Fibroblast of pulmonary artery (primary cell): ENCODE measurements around the gene HSH2D.

Experiments
- DNase-seq: peaks from one replicate; pipeline ENCODE4 v3.0.0-alpha.2; 2010; ENCODE audit warnings: low read depth
- H3K4me3 ChIP-seq: replicated peaks from 2 replicates; pipeline ENCODE4 v1.5.1; 2011; ENCODE audit warnings: low read depth, mild to moderate bottlenecking, control low read depth, low read length, moderate library complexity
- TF ChIP-seq, protein P1 (sequence below): IDR thresholded peaks from 2 replicates; pipeline ENCODE4 v1.5.1; 2011; ENCODE audit warnings: mild to moderate bottlenecking, control low read depth, low read length, inconsistent platforms; ENCODE audit errors: missing control alignments

Gene HSH2D

DNA sequence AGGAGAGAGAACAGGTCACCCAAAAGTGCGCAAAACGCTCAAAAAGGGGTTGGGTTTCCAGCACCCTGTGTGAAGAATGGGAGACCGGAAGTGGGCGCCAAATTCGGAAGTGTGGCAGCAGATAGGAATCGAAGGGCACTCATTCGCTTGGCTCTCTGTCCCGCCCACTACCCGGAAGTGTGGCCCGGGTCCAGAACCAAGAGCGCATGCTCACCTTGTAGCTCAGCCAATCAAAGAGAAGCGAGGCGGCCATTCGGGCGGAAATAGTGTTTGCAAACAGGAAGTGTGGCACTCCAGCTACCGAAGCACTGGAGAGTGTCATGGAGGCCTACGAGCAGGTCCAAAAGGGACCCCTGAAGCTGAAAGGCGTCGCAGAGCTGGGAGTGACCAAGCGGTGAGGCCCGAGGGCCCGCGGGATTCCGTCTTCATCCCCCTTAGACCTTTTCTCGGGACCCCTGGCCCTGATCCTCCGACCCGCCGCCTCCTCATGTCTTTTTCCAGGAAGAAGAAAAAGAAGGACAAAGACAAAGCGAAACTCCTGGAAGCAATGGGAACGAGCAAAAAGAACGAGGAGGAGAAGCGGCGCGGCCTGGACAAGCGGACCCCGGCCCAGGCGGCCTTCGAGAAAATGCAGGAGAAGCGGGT lies 41.8 kb downstream of the HSH2D start, which contains the start of gene FAM32A:
FAM32A (plus strand) TSS at position 288 of the 645 bp plus-strand sequence; CDS start at position 321, 33 bp downstream.
- TF ChIP-seq, protein P1, sequence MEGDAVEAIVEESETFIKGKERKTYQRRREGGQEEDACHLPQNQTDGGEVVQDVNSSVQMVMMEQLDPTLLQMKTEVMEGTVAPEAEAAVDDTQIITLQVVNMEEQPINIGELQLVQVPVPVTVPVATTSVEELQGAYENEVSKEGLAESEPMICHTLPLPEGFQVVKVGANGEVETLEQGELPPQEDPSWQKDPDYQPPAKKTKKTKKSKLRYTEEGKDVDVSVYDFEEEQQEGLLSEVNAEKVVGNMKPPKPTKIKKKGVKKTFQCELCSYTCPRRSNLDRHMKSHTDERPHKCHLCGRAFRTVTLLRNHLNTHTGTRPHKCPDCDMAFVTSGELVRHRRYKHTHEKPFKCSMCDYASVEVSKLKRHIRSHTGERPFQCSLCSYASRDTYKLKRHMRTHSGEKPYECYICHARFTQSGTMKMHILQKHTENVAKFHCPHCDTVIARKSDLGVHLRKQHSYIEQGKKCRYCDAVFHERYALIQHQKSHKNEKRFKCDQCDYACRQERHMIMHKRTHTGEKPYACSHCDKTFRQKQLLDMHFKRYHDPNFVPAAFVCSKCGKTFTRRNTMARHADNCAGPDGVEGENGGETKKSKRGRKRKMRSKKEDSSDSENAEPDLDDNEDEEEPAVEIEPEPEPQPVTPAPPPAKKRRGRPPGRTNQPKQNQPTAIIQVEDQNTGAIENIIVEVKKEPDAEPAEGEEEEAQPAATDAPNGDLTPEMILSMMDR: no peak
- peak within 1 kb of the TSS; percentile 98 for H3K4me3 ChIP-seq
- peak; percentile 99 for DNase-seq

DNA sequence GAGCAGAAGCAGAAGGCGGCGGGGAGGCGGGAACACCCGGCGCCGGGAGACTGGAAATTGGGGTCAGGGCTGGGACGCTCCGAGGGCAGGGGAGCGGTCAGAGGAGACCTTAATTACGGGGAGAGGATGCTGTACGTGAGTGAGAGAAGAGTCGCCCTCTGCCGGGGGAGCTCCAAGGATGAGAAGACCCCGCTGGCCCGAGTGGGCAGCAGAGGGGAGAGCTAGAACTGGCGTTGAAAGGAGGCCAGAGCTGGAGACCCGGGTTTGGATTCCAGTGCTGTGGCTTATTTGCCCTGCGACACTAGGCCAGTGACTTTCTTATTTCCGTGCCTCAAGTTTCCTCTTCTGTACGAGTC lies 42.3 kb downstream of the HSH2D start:
- TF ChIP-seq, protein P1: peak; percentile 36
- DNase-seq: peak; percentile 39
- H3K4me3 ChIP-seq: peak overlapping the region; percentile 98

DNA sequence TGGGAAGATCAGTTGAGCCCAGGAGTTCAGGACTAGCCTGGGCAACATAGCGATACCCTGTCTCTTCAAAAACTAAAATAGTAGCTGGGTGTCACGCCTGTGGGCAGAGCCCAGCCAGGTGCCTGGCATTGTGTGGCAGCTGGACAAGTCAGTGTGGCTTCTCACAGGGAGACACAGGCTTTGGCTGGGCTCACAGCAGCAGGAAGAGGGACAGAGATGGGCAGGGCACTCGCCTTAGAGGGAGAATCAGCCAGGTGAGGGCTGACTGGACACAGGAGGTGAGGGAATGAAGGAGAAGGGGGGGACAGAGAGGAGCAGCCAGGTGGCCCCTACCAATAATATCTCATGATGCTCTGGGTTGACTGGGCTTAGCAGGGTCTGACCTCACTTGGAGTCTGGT lies 45.0 kb downstream of the HSH2D start:
- H3K4me3 ChIP-seq: no peak overlapping the region
- TF ChIP-seq, protein P1: no peak
- no peak for DNase-seq

DNA sequence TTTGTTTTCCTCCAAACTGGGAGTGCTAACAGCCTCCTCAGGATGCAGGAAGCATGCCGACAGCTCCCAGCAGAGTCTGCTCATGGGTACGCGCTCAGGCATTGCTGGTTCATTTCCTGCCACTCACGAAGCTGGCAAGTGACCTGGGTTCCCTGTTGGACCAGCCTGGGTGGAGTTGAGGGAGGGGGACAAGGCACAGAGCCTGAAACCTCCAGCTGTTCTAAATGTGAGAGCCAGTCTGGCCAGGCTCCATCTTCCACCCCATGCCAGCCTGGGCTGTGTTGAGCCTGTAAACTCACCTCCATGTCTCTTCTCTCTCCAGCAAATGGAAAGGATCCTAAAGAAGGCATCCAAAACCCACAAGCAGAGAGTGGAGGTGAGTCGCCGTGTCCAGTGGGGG lies 46.7 kb downstream of the HSH2D start:
- TF ChIP-seq, protein P1: no peak
- H3K4me3 ChIP-seq: no peak overlapping the region
- no peak for DNase-seq

DNA sequence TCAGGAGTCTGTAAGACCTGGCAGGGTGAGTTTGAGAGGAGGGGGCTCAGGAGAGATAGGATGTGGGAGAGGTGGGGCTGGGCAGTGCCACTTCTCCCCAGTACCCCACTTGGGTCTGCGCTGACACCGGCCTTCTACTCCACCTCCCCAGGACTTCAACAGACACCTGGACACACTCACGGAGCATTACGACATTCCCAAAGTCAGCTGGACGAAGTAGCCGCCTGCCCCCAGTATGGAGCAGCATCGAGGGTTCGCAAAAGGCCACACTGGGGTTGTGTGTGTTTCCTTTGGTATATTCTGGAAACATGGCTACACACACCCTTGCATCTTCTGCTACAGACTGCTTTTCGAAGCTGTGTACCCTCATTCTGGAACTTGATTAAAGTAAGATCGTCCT lies 47.3 kb downstream of the HSH2D start:
- TF ChIP-seq, protein P1: no peak

DNA sequence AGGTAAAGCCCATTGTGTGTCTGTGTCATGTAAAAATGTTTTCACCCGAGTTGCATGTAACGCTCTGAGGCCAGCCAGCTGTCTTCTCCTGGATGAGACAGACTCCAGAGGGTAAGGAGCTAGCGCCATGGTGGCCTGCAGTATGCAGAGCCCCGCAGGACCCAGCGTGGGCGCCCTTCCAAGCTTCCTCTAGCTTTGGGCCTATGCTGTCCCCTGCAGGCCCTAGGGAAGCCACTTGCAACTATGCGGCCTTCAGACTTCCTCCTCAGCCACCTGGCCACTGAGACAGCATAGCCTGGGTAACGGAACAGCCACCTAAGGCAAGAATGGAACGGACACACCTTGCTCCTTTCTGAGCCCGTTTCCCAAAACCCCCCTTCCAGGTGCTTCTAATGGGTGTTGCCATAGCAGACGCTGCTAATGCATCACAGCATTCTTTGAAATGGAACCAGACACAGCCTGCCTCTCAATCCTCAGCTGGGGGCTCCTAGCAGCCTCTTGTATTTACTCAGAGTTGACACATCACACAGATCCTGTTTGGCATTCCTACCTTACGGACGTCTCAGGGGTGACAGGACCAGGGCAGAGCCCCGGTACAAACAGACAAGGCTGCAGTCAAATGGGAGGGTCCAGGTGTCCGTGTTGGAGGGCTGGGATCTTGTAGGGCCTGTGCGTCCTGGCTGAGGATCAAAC lies 47.9 kb downstream of the HSH2D start:
- TF ChIP-seq, protein P1: no peak

More for the DNA sequence above, 47.3 kb downstream of the HSH2D start:
- H3K4me3 ChIP-seq: no peak overlapping the region
- DNase-seq: no peak

More for the DNA sequence above, 47.9 kb downstream of the HSH2D start:
- no peak overlapping the region for H3K4me3 ChIP-seq
- no peak for DNase-seq
